Fibroblast of pulmonary artery (primary cell): ENCODE data around the gene MEGF8.

Source experiments
- DNase-seq: peaks from one replicate; pipeline ENCODE4 v3.0.0-alpha.2; 2010; ENCODE audit warnings: low read depth
- H3K4me3 ChIP-seq: replicated peaks from 2 replicates; pipeline ENCODE4 v1.5.1; 2011; ENCODE audit warnings: low read depth, mild to moderate bottlenecking, control low read depth, low read length, moderate library complexity
- TF ChIP-seq, protein P1 (sequence below): IDR thresholded peaks from 2 replicates; pipeline ENCODE4 v1.5.1; 2011; ENCODE audit warnings: mild to moderate bottlenecking, control low read depth, low read length, inconsistent platforms; ENCODE audit errors: missing control alignments

Gene MEGF8

DNA sequence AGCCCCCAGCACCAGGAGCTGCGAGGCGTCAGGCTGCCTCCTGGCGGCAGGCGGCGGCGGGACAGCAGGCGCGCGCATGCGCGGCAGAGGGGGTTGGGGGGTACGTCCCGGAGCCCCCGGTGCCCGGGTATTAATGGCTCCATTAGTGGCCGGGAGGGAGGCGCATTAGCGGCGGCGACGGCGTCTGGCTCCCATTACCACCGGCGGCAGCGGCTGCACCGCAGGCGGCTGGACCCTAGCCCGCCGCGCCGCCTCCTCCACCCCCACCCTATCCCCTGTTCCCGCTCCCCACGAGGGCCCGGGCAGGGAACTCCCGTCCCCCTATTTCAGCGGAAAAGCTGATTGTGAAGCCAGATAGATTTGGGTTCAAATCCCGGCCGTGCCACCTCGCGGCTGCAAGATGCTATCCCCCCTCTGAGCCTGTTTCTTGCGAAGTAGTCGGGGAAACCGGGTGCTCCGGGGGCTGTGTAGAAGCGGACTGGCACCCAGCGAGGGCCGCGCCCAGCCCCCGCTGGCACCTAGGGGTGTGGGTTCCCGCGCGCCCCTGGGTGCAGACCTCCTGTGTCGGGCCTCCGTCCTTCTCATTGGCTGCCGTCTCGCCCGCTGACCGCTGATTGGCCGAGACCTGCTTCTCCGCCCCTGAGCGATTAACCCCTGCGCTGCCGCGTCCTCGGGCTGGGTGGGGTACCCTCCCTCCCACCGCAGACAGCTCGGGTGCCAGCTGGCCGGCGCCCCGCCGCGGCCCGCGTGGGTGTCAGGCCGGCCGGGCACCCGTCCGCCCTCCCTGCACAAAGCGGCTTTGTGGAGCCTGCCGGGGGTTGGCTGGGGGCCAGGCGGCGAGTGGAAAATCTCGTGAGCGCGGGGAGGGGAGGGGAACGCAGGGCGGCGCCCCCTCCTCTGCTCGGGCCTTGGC is 45.3 kb upstream of the MEGF8 start:
- peak overlapping the region; percentile 69 for H3K4me3 ChIP-seq
- TF ChIP-seq, protein P1, sequence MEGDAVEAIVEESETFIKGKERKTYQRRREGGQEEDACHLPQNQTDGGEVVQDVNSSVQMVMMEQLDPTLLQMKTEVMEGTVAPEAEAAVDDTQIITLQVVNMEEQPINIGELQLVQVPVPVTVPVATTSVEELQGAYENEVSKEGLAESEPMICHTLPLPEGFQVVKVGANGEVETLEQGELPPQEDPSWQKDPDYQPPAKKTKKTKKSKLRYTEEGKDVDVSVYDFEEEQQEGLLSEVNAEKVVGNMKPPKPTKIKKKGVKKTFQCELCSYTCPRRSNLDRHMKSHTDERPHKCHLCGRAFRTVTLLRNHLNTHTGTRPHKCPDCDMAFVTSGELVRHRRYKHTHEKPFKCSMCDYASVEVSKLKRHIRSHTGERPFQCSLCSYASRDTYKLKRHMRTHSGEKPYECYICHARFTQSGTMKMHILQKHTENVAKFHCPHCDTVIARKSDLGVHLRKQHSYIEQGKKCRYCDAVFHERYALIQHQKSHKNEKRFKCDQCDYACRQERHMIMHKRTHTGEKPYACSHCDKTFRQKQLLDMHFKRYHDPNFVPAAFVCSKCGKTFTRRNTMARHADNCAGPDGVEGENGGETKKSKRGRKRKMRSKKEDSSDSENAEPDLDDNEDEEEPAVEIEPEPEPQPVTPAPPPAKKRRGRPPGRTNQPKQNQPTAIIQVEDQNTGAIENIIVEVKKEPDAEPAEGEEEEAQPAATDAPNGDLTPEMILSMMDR: peak; percentile 61
- peak; percentile 93 for DNase-seq

DNA sequence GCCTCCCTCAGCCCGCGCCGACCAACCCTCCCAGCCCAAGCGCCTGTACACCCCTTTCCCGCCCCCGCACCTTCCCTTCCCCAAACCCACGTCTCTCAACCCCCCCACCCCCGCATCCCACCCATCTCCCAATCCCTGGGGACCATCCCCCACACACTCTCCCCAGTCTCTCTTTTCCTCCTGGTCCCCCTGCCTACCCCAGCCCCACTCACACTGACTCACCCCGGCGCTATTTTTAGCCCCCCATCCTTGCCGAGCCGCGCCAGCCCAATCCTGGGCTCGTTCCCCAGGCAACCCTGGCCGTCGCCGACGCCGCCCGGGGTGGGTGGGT is 44.7 kb upstream of the MEGF8 start:
- no peak for DNase-seq
- peak overlapping the region; percentile 69 for H3K4me3 ChIP-seq
- TF ChIP-seq, protein P1: no peak

DNA sequence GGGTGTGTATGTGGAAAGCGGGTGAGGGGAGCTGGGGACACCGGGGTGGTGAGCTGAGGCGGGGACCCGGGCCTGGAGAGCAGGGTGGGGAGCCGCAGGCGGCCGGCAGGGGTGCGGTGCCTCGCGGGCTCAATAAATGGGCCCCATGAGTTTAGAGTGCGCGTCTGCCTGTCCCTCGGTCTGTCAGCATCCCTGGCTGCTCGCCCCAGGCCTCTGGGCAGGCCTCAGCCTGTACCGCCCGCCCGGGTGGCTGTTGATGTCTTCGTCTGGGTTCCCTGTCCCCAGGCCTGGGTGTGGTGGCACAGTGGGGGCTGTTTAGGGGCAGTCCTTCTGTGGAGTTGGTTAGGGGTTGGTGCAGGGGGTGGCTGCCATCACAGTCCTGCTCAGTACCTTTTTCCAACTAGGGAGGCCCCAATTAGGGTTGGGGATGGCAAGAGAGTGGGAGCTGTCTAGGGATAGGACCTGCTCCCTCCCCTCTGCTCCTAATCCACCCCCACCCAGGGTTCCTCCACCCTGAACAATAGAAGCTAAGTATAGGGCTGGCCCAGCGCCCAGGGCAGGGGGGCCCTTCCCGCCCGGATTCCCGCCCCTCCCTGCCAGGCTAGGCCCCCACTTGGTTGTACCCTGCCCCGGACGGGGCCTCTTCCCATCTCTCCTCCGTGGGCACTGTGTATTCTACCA is 44.1 kb upstream of the MEGF8 start:
- TF ChIP-seq, protein P1: no peak
- peak overlapping the region; percentile 69 for H3K4me3 ChIP-seq
- DNase-seq: peak; percentile 61

DNA sequence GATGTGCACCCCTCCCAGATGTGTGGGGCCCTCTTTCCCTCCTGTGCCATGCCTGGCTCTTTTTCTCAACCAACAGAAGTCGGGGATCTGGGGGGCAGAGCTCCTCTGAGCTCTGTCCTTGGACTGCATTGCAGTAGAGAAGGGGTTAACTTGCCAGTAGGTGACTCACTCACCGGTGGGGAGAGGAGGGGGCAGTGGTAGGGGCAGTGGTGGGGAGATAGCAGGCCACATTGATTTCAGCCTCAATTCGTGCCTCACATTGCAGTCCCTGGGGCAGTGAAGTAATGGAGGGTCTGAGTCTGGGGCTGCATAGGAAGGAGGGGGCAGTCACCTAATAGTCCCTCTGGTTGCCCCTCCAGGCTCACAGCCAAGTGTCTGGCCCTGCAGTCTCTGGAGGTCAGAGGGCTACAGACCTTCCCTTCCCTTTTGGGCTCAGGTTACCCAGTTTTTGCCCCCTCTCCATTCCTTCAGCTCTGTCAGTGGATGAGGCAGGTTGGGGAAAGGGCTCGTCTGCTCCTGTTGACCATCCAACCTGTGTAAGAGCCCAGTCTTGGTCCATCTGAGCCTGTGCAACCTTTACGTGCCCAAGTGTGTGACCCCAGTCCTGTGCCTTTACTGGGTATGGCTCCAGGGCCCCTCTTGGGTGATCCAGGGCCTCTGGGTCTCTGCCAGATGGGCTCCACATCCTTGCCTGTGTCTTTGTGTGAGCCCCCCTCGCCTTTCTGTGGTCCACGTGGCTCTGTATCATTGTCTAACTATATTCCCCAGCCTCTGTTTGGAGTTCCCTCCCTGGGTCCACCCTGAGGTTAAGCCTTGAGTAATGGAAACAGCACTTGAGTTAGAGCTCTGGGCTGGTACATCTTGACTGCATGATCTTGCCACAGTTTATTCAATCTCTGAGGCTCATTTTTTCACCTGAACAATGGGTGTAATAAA is 43.3 kb upstream of the MEGF8 start:
- peak; percentile 60 for DNase-seq
- TF ChIP-seq, protein P1: no peak
- H3K4me3 ChIP-seq: peak overlapping the region; percentile 69

DNA sequence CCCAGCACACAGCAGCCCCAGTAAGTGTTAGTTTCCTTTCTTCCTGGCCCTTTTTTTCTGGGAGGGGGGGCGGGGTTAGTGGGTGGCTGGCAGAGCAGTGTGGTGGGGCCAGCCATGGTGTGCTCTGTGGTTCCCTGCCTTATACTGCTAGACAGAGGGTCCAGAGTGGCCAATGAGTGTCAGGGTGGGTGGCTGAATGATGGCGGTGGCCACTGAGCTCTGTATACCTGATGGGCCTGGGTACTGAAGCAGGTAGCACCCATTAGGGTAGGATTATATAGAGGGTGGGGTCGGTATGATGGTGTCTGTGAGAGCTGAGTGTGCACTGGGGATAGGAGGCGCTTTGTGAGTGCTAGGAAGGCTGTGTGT is 42.6 kb upstream of the MEGF8 start:
- DNase-seq: no peak
- H3K4me3 ChIP-seq: no peak overlapping the region
- TF ChIP-seq, protein P1: no peak

DNA sequence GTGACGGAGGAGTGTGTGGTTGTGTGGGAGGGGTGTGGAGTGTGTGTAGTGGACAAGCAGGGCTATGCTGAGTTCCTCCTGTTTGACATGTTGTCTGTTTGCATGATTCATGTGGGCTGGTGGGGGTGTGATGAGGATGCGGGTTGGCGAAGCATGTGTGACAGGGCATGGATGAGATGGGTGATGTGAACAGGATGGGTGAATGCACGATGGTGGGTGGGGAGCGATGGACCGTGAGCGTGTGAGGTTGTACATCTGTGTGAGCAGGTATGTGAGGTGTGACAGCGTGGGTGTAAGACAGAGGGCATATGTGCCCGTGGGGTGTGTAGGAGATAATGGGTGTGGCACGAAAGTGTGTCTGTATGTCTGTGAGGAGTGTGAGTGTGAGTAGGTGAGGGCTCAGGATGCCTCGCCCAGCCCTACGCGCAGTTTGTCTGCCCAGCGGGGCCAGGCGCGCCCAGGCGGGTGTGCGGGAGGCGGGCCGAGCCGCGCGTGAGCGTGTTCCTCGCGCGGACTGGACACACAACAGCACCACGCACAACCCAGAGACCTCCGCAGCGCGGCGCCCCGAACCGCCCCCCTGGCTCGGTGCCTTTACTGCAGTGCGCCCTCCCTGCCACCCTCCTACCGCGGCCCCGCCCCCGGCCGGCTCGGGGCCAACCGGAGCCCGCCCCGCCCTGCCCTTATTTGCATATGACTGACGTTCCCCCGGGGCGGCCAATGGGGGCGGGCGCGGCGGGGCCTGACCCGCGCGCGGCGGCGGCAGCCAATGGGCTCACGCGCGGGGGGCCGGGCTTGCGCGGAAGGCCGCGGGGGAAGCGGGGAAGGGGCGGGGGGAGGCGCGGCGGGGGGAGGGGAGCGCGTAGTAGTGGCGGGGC is 42.0 kb upstream of the MEGF8 start:
- TF ChIP-seq, protein P1: no peak
- peak overlapping the region; percentile 43 for H3K4me3 ChIP-seq
- DNase-seq: peak; percentile 92
